Measurements from ENCODE around the gene ZNF750. TPM values are rescaled to one million over a fixed set of nuclear protein-coding genes. Genes with fewer than 3 reads are reported as not detected.

Gene ZNF750
- total RNA-seq (2021): 0.35 and 0.44 TPM in 2 replicates
- percentile 16 among the genes with signal in this experiment for Bru-seq, nascent RNA
- percentile 28 among the genes with signal in this experiment for BruChase-seq, experiment 1, labeled RNA remaining after a 2-hour chase
- BruChase-seq, experiment 2, labeled RNA remaining after a 6-hour chase: percentile 16 among the genes with signal in this experiment
- long read RNA-seq: 0 reads

DNA sequence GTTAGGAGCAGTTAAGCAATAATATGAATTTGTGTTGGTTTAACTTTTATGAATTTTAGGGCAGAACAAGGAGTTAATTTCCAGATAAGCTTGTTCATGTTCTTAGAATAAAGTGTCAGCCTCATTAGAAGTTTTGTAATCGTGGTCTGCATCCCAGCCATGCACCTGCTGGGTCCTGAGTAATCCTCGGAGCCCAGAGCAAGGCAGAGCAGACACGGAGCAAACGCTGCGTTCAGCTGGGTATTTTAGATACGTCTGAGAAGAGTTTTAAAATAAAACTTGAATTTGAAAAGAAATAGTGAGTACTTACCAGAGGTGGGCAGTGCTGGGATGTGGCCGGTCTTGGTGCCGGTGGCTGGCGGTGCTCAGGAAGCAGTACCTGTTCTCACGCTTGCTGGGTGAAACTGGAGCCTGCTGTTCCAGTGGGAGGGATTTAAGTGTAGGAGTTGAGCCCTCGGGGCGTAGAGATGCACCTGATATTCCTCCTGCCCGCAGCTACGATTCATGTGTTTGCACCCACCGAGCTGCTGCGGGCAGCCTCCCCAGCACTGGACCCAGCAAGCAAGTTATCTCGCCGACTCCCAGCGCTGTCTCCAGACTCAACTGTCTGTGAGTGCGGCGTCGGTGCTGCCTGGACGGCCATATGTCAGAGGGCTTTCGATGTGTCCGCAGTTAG is at the start of gene ZNF750:
Gene ZNF750, minus strand, starts transcription at position 406 of the 676 bp plus-strand sequence. CDS start 7,568 bp downstream, outside the sequence.
- Histone ChIP-seq H3K9me3 (ENCODE audit: insufficient read depth, low read depth) (no peaks in the 10 kb centered on the region), H3K27ac (peak within 1 kb of the TSS; percentile 91)

DNA sequence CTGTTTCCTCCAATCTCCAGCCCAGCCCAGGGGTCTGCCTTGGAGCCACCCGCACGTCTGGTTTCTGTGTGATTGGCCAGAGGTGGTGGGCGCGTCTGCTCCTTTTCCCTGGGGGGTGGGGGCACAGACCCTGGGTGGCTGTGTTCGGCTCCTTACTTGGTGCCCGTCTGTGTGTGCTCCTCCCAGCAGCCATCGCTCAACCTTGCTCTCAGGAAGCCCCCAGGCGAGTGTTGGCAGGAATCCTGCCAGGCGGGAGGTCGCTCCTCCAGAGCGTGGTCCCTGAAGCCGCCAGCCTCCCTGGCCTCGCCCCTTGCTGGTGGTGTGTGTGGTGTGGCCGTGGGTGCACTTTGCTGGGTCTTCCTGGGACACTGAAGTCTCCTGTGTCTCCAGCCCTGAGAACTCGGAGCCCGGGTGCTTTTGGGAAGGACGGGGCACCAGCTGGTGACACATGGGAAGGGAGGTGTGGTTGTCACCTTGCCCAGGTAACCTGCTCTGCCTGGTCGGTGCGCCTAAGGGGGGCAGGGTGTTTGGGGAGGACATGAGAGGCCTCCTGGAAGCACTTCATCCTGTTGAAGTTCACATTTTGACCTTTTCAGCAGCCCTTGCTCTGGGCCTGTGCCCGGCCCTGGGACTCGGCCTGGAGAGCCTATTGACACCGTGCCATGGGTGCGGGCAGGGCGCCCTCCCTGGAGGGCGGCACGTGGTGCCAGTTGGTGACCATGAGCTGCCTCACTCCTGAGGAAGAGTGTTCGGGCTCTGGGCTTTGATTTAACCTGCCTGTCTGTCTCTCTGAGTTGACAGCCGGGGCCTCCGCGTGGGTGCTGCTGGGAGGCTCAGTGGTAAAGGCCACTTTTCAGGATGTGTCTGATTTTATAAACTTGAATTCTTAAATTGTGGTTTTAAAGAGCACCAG is 49.0 kb upstream of the ZNF750 start:
- peak; percentile 72 to 77 for DNase-seq
- Histone ChIP-seq H3K36me3 (ENCODE audit: low read depth) (no peaks in the 10 kb centered on the region), H2AFZ (peak overlapping the region; percentile 48; the same call in 1 of the 2 replicates), H4K20me1 (ENCODE audit: insufficient read depth) (no peaks in the 10 kb centered on the region), H3F3A (ENCODE audit: insufficient read depth, low read depth) (peaks cover 39% of the 10 kb centered on the region), H3K79me2 (ENCODE audit: low read depth) (peaks cover 39% of the 10 kb centered on the region), H3K4me2 (peak overlapping the region; percentile 95), H3K4me3 (peak overlapping the region; percentile 47), H3K9me3 (ENCODE audit: insufficient read depth, low read depth) (no peaks in the 10 kb centered on the region), H3K4me1 (replicated peaks; ENCODE audit: insufficient read depth) (peaks cover 59% of the 10 kb centered on the region), H3K27ac (peak overlapping the region; percentile 100), H3K9me2 (ENCODE audit: insufficient read depth) (no peaks in the 10 kb centered on the region), H3K27me3 (ENCODE audit: insufficient read depth, low read depth) (no peaks in the 10 kb centered on the region)
- CTCF ChIA-PET: interaction anchor here (1.1 to 1.2 kb wide), 2 partner anchors 12 to 25 kb away, joined by 3 to 4 read pairs; no protein-coding TSS in a partner anchor
- intact Hi-C loops (cut with micrococcal nuclease; ENCODE audit: unreplicated experiment): loop anchor here (1.0 to 10.0 kb wide), 4 partner anchors 13 to 534 kb away; partner anchors contain the start of gene TEX19
- TF ChIP-seq, protein P1, sequence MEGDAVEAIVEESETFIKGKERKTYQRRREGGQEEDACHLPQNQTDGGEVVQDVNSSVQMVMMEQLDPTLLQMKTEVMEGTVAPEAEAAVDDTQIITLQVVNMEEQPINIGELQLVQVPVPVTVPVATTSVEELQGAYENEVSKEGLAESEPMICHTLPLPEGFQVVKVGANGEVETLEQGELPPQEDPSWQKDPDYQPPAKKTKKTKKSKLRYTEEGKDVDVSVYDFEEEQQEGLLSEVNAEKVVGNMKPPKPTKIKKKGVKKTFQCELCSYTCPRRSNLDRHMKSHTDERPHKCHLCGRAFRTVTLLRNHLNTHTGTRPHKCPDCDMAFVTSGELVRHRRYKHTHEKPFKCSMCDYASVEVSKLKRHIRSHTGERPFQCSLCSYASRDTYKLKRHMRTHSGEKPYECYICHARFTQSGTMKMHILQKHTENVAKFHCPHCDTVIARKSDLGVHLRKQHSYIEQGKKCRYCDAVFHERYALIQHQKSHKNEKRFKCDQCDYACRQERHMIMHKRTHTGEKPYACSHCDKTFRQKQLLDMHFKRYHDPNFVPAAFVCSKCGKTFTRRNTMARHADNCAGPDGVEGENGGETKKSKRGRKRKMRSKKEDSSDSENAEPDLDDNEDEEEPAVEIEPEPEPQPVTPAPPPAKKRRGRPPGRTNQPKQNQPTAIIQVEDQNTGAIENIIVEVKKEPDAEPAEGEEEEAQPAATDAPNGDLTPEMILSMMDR (conservative IDR thresholded peaks at IDR 0.05): no peak
- TF ChIP-seq EZH2 (IDR thresholded peaks at IDR 0.05; ENCODE audit: low read depth): no peak
- POLR2A ChIA-PET (ENCODE audit: unreplicated experiment): interaction anchor here (0.5 to 0.8 kb wide), 2 partner anchors 12 to 13 kb away, joined by 3 to 4 read pairs; no protein-coding TSS in a partner anchor
- BruUV-seq (replicated peaks): no TSS peak

More for the DNA sequence above, at the start of gene ZNF750:
- Histone ChIP-seq H3K4me3 (peak within 1 kb of the TSS; percentile 58), H3K27me3 (ENCODE audit: insufficient read depth, low read depth) (no peaks in the 10 kb centered on the region), H3K4me2 (peak within 1 kb of the TSS; percentile 87), H3K9me2 (ENCODE audit: insufficient read depth) (no peaks in the 10 kb centered on the region), H3K4me1 (replicated peaks; ENCODE audit: insufficient read depth) (peaks cover 37% of the 10 kb centered on the region), H2AFZ (peak within 1 kb of the TSS; percentile 46; the same call in 1 of the 2 replicates), H3F3A (ENCODE audit: insufficient read depth, low read depth) (peaks cover 20% of the 10 kb centered on the region; the same call in 1 of the 2 replicates), H3K79me2 (ENCODE audit: low read depth) (no peaks in the 10 kb centered on the region), H4K20me1 (ENCODE audit: insufficient read depth) (no peaks in the 10 kb centered on the region), H3K36me3 (ENCODE audit: low read depth) (no peaks in the 10 kb centered on the region)
- peak; percentile 73 to 78 for DNase-seq
- ChIA-PET POLR2A (ENCODE audit: unreplicated experiment) (interaction anchor here (0.6 kb wide), 2 partner anchors 17 to 20 kb away, joined by 3 read pairs; no protein-coding TSS in a partner anchor), CTCF (interaction anchor here (0.7 kb wide), 2 partner anchors 19 to 75 kb away, joined by 3 read pairs; no protein-coding TSS in a partner anchor)
- BruUV-seq (replicated peaks): no TSS peak
- TF ChIP-seq EZH2 (IDR thresholded peaks at IDR 0.05; ENCODE audit: low read depth): no peak
- TF ChIP-seq, protein P1 (conservative IDR thresholded peaks at IDR 0.05): no peak
- intact Hi-C loops (cut with micrococcal nuclease; ENCODE audit: unreplicated experiment): no loop called here
